Measurements from ENCODE around the gene DNAJB6. TPM values are rescaled to one million over a fixed set of nuclear protein-coding genes. Genes with fewer than 3 reads are reported as not detected.

DNAJB6 gene
- total and polyA plus RNA-seq, 2 of the 4 experiments (the other 2 are of a cell fraction): 93.4 to 165 TPM

- TF ChIP-seq RFX5 (IDR thresholded peaks at IDR 0.05; ENCODE audit: low read depth, low read length): no peak
These were observed 77.3 kb downstream of the DNAJB6 start (continued) for GRCh38 chr7:157413881-157414701.

DNA sequence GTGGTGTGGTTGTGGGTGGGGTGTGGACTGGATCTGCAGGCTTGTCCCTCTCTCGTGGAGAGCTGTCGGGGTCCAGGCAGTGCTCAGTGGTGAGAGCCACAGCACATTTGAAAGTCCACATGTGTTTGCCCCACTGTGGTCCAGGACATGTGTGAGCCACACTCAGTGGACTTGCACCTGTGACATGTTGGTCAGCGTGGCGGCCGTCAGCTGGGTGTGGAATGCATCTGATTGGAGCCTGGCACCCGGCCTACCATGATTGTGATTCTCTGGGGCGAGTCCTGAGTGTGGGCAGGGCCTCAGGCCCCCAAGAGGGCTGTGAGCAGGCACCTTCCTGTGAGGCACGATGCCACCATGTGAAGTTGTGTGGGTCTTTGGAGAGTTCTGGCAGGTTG lies 77.9 kb downstream of the DNAJB6 start:
- CTCF ChIA-PET: no interaction called here
- Histone ChIP-seq H4K91ac (ENCODE audit: insufficient read depth, low read depth, low read length) (no peak overlapping the region), H3K4ac (ENCODE audit: low read depth, low read length) (no peak overlapping the region), H2AFZ (replicated peaks; ENCODE audit: low read length, poor library complexity) (no peak overlapping the region), H2AK5ac (ENCODE audit: low read depth, low read length) (no peak overlapping the region), H3K18ac (ENCODE audit: low read depth, low read length) (no peak overlapping the region), H2AK9ac (replicated peaks; ENCODE audit: low read depth, low read length, poor library complexity) (no peak overlapping the region), H2BK5ac (ENCODE audit: low read depth, low read length, poor library complexity, severe bottlenecking) (no peak overlapping the region), H2BK15ac (ENCODE audit: low read depth, low read length) (no peak overlapping the region), H3K9me3 (ENCODE audit: control insufficient read depth, insufficient read depth, low read length) (no peaks in the 10 kb centered on the region), H3K9me1 (ENCODE audit: insufficient read depth, low read length) (peaks cover 3% of the 10 kb centered on the region; the same call in 1 of the 2 replicates), H3K27me3 (ENCODE audit: control insufficient read depth, insufficient read depth, low read length) (no peaks in the 10 kb centered on the region), H2BK120ac (ENCODE audit: low read depth, low read length) (no peak overlapping the region), H3K9ac (ENCODE audit: low read depth, low read length) (no peak overlapping the region), H3K4me3 (ENCODE audit: insufficient read depth, low read depth, low read length) (no peak overlapping the region), H4K8ac (ENCODE audit: low read depth in 2 of 2, low read length in 2 of 2) (no peak overlapping the region), H3K79me1 (ENCODE audit: low read depth in 1 of 2, low read length in 2 of 2) (peaks cover 29 to 40% of the 10 kb centered on the region in 2 experiments), H3K14ac (replicated peaks; ENCODE audit: low read depth, low read length) (no peak overlapping the region), H2BK20ac (ENCODE audit: low read depth, low read length) (no peak overlapping the region), H3K4me1 (ENCODE audit: control insufficient read depth, insufficient read depth, low read length) (peaks cover 8% of the 10 kb centered on the region), H3K23ac (ENCODE audit: low read depth, low read length) (no peak overlapping the region), H3K36me3 (ENCODE audit: control insufficient read depth, insufficient read depth, low read length) (peaks cover 43% of the 10 kb centered on the region), H4K20me1 (ENCODE audit: insufficient read depth, low read length) (peaks cover 37% of the 10 kb centered on the region), H3K56ac (ENCODE audit: extremely low read depth, insufficient read depth, low read length) (no peak overlapping the region), H3K4me2 (ENCODE audit: low read depth, low read length) (no peak overlapping the region), H3K27ac (ENCODE audit: insufficient read depth, low read length) (no peak overlapping the region), H4K5ac (ENCODE audit: low read depth, low read length) (no peak overlapping the region)
- POLR2A ChIA-PET (ENCODE audit: unreplicated experiment): no interaction called here
- DNase-seq: no peak
- no TSS peak for BruUV-seq (replicated peaks)
- no peak for ATAC-seq (ENCODE audit: low read depth)
- intact Hi-C loops (cut with micrococcal nuclease) (no loop called here), in situ Hi-C loops (cut with MboI; ENCODE audit: low sequenced_read_pairs) (no loop called here), dilution Hi-C loops (cut with HindIII; ENCODE audit: low sequenced_read_pairs, unreplicated experiment) (no loop called here)
- 94% methylated on average over 8 of the region's 8 CpGs; no CpG with 5 or more reads in 1 of the 2 experiments for WGBS, 2 experiments (ENCODE audit: extremely low coverage in 2 of 2, insufficient read length in 1 of 2)
- TF ChIP-seq USF2 (IDR thresholded peaks at IDR 0.05; ENCODE audit: low read depth, low read length): no peak
- TF ChIP-seq, protein P1, sequence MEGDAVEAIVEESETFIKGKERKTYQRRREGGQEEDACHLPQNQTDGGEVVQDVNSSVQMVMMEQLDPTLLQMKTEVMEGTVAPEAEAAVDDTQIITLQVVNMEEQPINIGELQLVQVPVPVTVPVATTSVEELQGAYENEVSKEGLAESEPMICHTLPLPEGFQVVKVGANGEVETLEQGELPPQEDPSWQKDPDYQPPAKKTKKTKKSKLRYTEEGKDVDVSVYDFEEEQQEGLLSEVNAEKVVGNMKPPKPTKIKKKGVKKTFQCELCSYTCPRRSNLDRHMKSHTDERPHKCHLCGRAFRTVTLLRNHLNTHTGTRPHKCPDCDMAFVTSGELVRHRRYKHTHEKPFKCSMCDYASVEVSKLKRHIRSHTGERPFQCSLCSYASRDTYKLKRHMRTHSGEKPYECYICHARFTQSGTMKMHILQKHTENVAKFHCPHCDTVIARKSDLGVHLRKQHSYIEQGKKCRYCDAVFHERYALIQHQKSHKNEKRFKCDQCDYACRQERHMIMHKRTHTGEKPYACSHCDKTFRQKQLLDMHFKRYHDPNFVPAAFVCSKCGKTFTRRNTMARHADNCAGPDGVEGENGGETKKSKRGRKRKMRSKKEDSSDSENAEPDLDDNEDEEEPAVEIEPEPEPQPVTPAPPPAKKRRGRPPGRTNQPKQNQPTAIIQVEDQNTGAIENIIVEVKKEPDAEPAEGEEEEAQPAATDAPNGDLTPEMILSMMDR (conservative IDR thresholded peaks at IDR 0.05; ENCODE audit: low read depth, low read length): no peak
- TF ChIP-seq MAFK (IDR thresholded peaks at IDR 0.05; ENCODE audit: low read depth, low read length): no peak
- no peak for TF ChIP-seq RAD21 (IDR thresholded peaks at IDR 0.05; ENCODE audit: low read length)
- no peak for TF ChIP-seq POLR2A (IDR thresholded peaks at IDR 0.05; ENCODE audit: low read depth, low read length)
- no peak for TF ChIP-seq MXI1 (IDR thresholded peaks at IDR 0.05; ENCODE audit: borderline replicate concordance, low read depth, low read length)
- no peak for TF ChIP-seq RFX5 (IDR thresholded peaks at IDR 0.05; ENCODE audit: low read depth, low read length)
- no peak for TF ChIP-seq FOS (IDR thresholded peaks at IDR 0.05; ENCODE audit: low read depth, low read length)
- no peak for TF ChIP-seq RCOR1 (IDR thresholded peaks at IDR 0.05; ENCODE audit: insufficient replicate concordance, low read length)
- TF ChIP-seq ELK1 (IDR thresholded peaks at IDR 0.05; ENCODE audit: borderline replicate concordance, low read depth, low read length): no peak
- no peak for TF ChIP-seq MAZ (IDR thresholded peaks at IDR 0.05; ENCODE audit: borderline replicate concordance, low read depth, low read length)
- no peak for TF ChIP-seq CEBPB (IDR thresholded peaks at IDR 0.05; ENCODE audit: low read depth, low read length)
- no peak for TF ChIP-seq SMC3 (IDR thresholded peaks at IDR 0.05; ENCODE audit: low read depth, low read length)

Data from IMR-90 (cell line).